HEK293 (cell line): Measurements from ENCODE around the gene BET1.

ENCODE experiments used
- CTCF ChIA-PET: fragments of 350-600 bp; formaldehyde crosslinking; extraction: SDS; loops from one replicate; lab custom pipeline; 2021; ENCODE audit warnings: antibody characterized with exemption; lab: Yijun Ruan, JAX
- POLR2A ChIA-PET: fragments of 300-600 bp; formaldehyde crosslinking; extraction: SDS; loops from one replicate; lab custom pipeline; 2020; ENCODE audit warnings: antibody characterized with exemption, inconsistent platforms; lab: Yijun Ruan, JAX
- H3K27ac ChIP-seq: fragments of 200-500 bp; sonication (Bioruptor generic); 2 replicates; pipeline ENCODE4 v1.5.1; 2014; ENCODE audit warnings: low read depth, low read length, control low read depth, inconsistent platforms; ENCODE audit errors: extremely low read depth
- H3K36me3 ChIP-seq, 2 experiments: fragments of 200-500 bp in 1 of 2; sonication (Bioruptor generic) in 1 of 2; 1 replicate in 1 of 2; 2 replicates in 1 of 2; pipeline ENCODE4 v1.5.1; 2014 to 2017; ENCODE audit warnings: inconsistent platforms in 2 of 2, low read length in 2 of 2; ENCODE audit not compliant: control insufficient read depth in 2 of 2, insufficient read depth in 1 of 2
- H3K4me1 ChIP-seq: fragments of 200-500 bp; sonication (Bioruptor generic); 2 replicates; pipeline ENCODE4 v1.5.1; 2014; ENCODE audit warnings: mild to moderate bottlenecking, low read length, inconsistent platforms; ENCODE audit not compliant: control insufficient read depth, insufficient read depth
- H3K4me3 ChIP-seq: 2 replicates; pipeline ENCODE4 v1.5.1; 2011; ENCODE audit warnings: low read depth, mild to moderate bottlenecking, control low read depth, low read length, moderate library complexity
- H3K9me3 ChIP-seq: fragments of 200-500 bp; sonication (Bioruptor generic); 2 replicates; pipeline ENCODE4 v1.5.1; 2014; ENCODE audit warnings: low read depth, low read length, inconsistent platforms; ENCODE audit not compliant: control insufficient read depth, insufficient read depth
- GLI4 ChIP-seq: fragments of 450-650 bp; formaldehyde crosslinking; IDR thresholded peaks from 2 replicates; pipeline ENCODE4 v1.5.1; 2016; ENCODE audit warnings: missing biosample characterization, missing genetic modification characterization
- HOXC10 ChIP-seq: sonication (generic); formaldehyde crosslinking; IDR thresholded peaks from 2 replicates; pipeline ENCODE4 v1.8.1; 2023; ENCODE audit warnings: mild to moderate bottlenecking, missing genetic modification reagents
- KLF9 ChIP-seq: fragments of 450-650 bp; formaldehyde crosslinking; IDR thresholded peaks from 2 replicates; pipeline ENCODE4 v1.5.1; 2016; ENCODE audit warnings: missing biosample characterization, missing genetic modification characterization, low read depth
- PBX3 ChIP-seq: sonication (generic); formaldehyde crosslinking; IDR thresholded peaks from 2 replicates; pipeline ENCODE4 v1.8.1; 2022; ENCODE audit warnings: mild to moderate bottlenecking, moderate library complexity, missing genetic modification reagents
- PRDM1 ChIP-seq: fragments of 450-650 bp; formaldehyde crosslinking; IDR thresholded peaks from 2 replicates; pipeline ENCODE4; 2016; ENCODE audit warnings: missing biosample characterization, missing genetic modification characterization
- RBAK ChIP-seq: fragments of 450-650 bp; formaldehyde crosslinking; IDR thresholded peaks from 2 replicates; pipeline ENCODE4 v1.5.1; 2016; ENCODE audit warnings: missing biosample characterization, missing genetic modification characterization
- REPIN1 ChIP-seq: fragments of 450-650 bp; formaldehyde crosslinking; IDR thresholded peaks from 2 replicates; pipeline ENCODE4 v1.5.1; 2017; ENCODE audit warnings: missing biosample characterization, missing genetic modification characterization, low read depth
- SCRT2 ChIP-seq: fragments of 450-650 bp; formaldehyde crosslinking; IDR thresholded peaks from 2 replicates; pipeline ENCODE4 v1.5.1; 2016; ENCODE audit warnings: missing biosample characterization, missing genetic modification characterization
- SP3 ChIP-seq: fragments of 450-650 bp; formaldehyde crosslinking; IDR thresholded peaks from 2 replicates; pipeline ENCODE4 v1.5.1; 2016; ENCODE audit warnings: missing biosample characterization, missing genetic modification characterization
- ZFP69B ChIP-seq: fragments of 450-650 bp; formaldehyde crosslinking; IDR thresholded peaks from 2 replicates; pipeline ENCODE4 v1.5.1; 2016; ENCODE audit warnings: missing biosample characterization, missing genetic modification characterization
- ZNF155 ChIP-seq: fragments of 450-650 bp; formaldehyde crosslinking; IDR thresholded peaks from 2 replicates; pipeline ENCODE4 v1.5.1; 2016; ENCODE audit warnings: missing biosample characterization, missing genetic modification characterization
- ZNF184 ChIP-seq: fragments of 450-650 bp; IDR thresholded peaks from 2 replicates; pipeline ENCODE4 v1.5.1; 2018; ENCODE audit warnings: missing biosample characterization, mild to moderate bottlenecking, missing genetic modification characterization
- ZNF274 ChIP-seq, 2 experiments: fragments of 200-500 bp in 1 of 2; fragments of 450-650 bp in 1 of 2; sonication (Bioruptor generic) in 1 of 2; formaldehyde crosslinking in 1 of 2; IDR thresholded peaks; 2 replicates each; pipeline versions ENCODE4 v1.5.1 to v1.6.1; 2014 to 2016; ENCODE audit warnings: borderline replicate concordance in 1 of 2, inconsistent platforms in 1 of 2, low read length in 1 of 2, missing biosample characterization in 1 of 2, missing genetic modification characterization in 1 of 2
- ZNF311 ChIP-seq: fragments of 450-650 bp; formaldehyde crosslinking; IDR thresholded peaks from 2 replicates; pipeline ENCODE4 v1.5.1; 2017; ENCODE audit warnings: missing biosample characterization, missing genetic modification characterization, borderline replicate concordance
- ZNF596 ChIP-seq: fragments of 450-650 bp; IDR thresholded peaks from 2 replicates; pipeline ENCODE4 v1.5.0; 2018; ENCODE audit warnings: missing biosample characterization, mild to moderate bottlenecking, missing genetic modification characterization, moderate library complexity
- ZNF654 ChIP-seq: fragments of 450-650 bp; formaldehyde crosslinking; IDR thresholded peaks from 2 replicates; pipeline ENCODE4 v1.5.1; 2016; ENCODE audit warnings: low read depth, missing biosample characterization, missing genetic modification characterization
- ZNF677 ChIP-seq: fragments of 450-650 bp; IDR thresholded peaks from 2 replicates; pipeline ENCODE4 v1.5.0; 2018; ENCODE audit warnings: missing biosample characterization, mild to moderate bottlenecking, missing genetic modification characterization, moderate library complexity
- ZNF777 ChIP-seq: fragments of 450-650 bp; formaldehyde crosslinking; IDR thresholded peaks from 2 replicates; pipeline ENCODE4 v1.5.1; 2017; ENCODE audit warnings: missing biosample characterization, missing genetic modification characterization, borderline replicate concordance
- ZNF830 ChIP-seq: fragments of 450-650 bp; IDR thresholded peaks from 2 replicates; pipeline ENCODE4 v1.5.0; 2018; ENCODE audit warnings: missing biosample characterization, missing genetic modification characterization, low read depth, mild to moderate bottlenecking, moderate library complexity
- ZSCAN4 ChIP-seq: fragments of 450-650 bp; formaldehyde crosslinking; IDR thresholded peaks from 2 replicates; pipeline ENCODE4 v1.5.1; 2017; ENCODE audit warnings: missing biosample characterization, missing genetic modification characterization
- TF ChIP-seq, protein P1 (sequence below): fragments of 450-650 bp; formaldehyde crosslinking; IDR thresholded peaks from 2 replicates; pipeline ENCODE4 v1.5.1; 2016; ENCODE audit warnings: missing biosample characterization, missing genetic modification characterization
- TF ChIP-seq, protein P2 (sequence below): fragments of 450-650 bp; IDR thresholded peaks from 2 replicates; pipeline ENCODE4 v1.5.1; 2018; ENCODE audit warnings: missing biosample characterization, mild to moderate bottlenecking, missing genetic modification characterization
- TF ChIP-seq, protein P3 (sequence below): fragments of 450-650 bp; formaldehyde crosslinking; IDR thresholded peaks from 2 replicates; pipeline ENCODE4 v1.5.1; 2016; ENCODE audit warnings: missing biosample characterization, missing genetic modification characterization
- TF ChIP-seq, protein P4 (sequence below): fragments of 450-650 bp; formaldehyde crosslinking; IDR thresholded peaks from 2 replicates; pipeline ENCODE4 v1.5.1; 2016; ENCODE audit warnings: missing biosample characterization, missing genetic modification characterization

BET1 gene

GRCh38 chr7:93960986-93961385 lies 43.2 kb downstream of the BET1 start:
- Histone ChIP-seq H3K27ac (no peak overlapping the region), H3K9me3 (no peaks in the 10 kb centered on the region), H3K4me3 (no peak overlapping the region), H3K4me1 (no peaks in the 10 kb centered on the region), H3K36me3 (no peaks in the 10 kb centered on the region)
- TF ChIP-seq, protein P1, sequence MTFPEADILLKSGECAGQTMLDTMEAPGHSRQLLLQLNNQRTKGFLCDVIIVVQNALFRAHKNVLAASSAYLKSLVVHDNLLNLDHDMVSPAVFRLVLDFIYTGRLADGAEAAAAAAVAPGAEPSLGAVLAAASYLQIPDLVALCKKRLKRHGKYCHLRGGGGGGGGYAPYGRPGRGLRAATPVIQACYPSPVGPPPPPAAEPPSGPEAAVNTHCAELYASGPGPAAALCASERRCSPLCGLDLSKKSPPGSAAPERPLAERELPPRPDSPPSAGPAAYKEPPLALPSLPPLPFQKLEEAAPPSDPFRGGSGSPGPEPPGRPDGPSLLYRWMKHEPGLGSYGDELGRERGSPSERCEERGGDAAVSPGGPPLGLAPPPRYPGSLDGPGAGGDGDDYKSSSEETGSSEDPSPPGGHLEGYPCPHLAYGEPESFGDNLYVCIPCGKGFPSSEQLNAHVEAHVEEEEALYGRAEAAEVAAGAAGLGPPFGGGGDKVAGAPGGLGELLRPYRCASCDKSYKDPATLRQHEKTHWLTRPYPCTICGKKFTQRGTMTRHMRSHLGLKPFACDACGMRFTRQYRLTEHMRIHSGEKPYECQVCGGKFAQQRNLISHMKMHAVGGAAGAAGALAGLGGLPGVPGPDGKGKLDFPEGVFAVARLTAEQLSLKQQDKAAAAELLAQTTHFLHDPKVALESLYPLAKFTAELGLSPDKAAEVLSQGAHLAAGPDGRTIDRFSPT (tag by site-specific recombination): no peak
- TF ChIP-seq SCRT2 (tag by site-specific recombination): no peak
- TF ChIP-seq RBAK (tag by site-specific recombination): no peak
- TF ChIP-seq, protein P2, sequence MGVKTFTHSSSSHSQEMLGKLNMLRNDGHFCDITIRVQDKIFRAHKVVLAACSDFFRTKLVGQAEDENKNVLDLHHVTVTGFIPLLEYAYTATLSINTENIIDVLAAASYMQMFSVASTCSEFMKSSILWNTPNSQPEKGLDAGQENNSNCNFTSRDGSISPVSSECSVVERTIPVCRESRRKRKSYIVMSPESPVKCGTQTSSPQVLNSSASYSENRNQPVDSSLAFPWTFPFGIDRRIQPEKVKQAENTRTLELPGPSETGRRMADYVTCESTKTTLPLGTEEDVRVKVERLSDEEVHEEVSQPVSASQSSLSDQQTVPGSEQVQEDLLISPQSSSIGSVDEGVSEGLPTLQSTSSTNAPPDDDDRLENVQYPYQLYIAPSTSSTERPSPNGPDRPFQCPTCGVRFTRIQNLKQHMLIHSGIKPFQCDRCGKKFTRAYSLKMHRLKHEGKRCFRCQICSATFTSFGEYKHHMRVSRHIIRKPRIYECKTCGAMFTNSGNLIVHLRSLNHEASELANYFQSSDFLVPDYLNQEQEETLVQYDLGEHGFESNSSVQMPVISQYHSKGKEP: no peak
- TF ChIP-seq ZNF311 (tag by site-specific recombination): no peak
- TF ChIP-seq GLI4 (tag by site-specific recombination): no peak
- no peak for TF ChIP-seq ZSCAN4
- no peak for TF ChIP-seq ZNF654 (tag by site-specific recombination)
- no peak for TF ChIP-seq ZNF274 (IDR thresholded peaks at IDR 0.05; ENCODE audit: low read length)
- no peak for TF ChIP-seq ZNF274 (tag by site-specific recombination; IDR thresholded peaks at IDR 0.05; ENCODE audit: borderline replicate concordance)
- no peak for TF ChIP-seq PRDM1 (tag by site-specific recombination)
- TF ChIP-seq, protein P3, sequence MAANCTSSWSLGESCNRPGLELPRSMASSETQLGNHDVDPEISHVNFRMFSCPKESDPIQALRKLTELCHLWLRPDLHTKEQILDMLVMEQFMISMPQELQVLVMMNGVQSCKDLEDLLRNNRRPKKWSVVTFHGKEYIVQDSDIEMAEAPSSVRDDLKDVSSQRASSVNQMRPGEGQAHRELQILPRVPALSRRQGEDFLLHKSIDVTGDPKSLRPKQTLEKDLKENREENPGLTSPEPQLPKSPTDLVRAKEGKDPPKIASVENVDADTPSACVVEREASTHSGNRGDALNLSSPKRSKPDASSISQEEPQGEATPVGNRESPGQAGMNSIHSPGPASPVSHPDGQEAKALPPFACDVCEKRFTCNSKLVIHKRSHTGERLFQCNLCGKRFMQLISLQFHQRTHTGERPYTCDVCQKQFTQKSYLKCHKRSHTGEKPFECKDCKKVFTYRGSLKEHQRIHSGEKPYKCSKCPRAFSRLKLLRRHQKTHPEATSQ (tag by site-specific recombination): no peak
- no peak for TF ChIP-seq ZFP69B (tag by site-specific recombination)
- TF ChIP-seq ZNF184: no peak
- TF ChIP-seq SP3 (tag by site-specific recombination): no peak
- no peak for TF ChIP-seq ZNF596 (tag by site-specific recombination)
- TF ChIP-seq ZNF830 (tag by site-specific recombination): no peak
- POLR2A ChIA-PET: no interaction called here
- CTCF ChIA-PET: interaction anchor here (1.0 kb wide), 1 partner anchor 62 kb away, joined by 3 read pairs; no protein-coding TSS in a partner anchor

DNA sequence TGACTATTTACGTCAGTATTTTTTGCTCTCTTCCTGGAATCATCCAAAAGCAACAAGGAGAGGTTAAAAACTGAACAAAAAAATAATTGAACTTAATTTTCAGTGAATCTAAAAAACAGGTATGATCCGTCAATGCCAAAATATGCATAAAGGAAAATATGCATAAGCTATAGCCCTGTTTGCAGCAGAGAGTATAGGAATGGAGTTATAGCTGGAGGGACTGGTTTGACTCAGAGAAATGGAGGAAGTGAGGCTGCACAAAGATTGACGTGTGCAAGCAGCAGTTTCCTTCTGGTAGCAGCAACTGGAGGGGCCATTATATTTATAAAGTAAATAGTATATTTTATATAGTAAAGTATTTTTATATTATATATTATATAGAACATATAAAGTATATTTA lies 45.5 kb downstream of the BET1 start:
- ChIA-PET CTCF (no interaction called here), POLR2A (no interaction called here)
- Histone ChIP-seq H3K27ac (no peak overlapping the region), H3K4me3 (no peak overlapping the region), H3K36me3 (no peaks in the 10 kb centered on the region), H3K9me3 (no peaks in the 10 kb centered on the region), H3K4me1 (no peaks in the 10 kb centered on the region)
- TF ChIP-seq ZNF777 (tag by site-specific recombination) (no peak), ZNF677 (tag by site-specific recombination) (no peak), PBX3 (no peak), ZNF155 (tag by site-specific recombination) (no peak), HOXC10 (CRISPR knock-in tag) (no peak), KLF9 (no peak), REPIN1 (tag by site-specific recombination) (no peak)
- TF ChIP-seq, protein P1 (tag by site-specific recombination): no peak
- TF ChIP-seq, protein P4, sequence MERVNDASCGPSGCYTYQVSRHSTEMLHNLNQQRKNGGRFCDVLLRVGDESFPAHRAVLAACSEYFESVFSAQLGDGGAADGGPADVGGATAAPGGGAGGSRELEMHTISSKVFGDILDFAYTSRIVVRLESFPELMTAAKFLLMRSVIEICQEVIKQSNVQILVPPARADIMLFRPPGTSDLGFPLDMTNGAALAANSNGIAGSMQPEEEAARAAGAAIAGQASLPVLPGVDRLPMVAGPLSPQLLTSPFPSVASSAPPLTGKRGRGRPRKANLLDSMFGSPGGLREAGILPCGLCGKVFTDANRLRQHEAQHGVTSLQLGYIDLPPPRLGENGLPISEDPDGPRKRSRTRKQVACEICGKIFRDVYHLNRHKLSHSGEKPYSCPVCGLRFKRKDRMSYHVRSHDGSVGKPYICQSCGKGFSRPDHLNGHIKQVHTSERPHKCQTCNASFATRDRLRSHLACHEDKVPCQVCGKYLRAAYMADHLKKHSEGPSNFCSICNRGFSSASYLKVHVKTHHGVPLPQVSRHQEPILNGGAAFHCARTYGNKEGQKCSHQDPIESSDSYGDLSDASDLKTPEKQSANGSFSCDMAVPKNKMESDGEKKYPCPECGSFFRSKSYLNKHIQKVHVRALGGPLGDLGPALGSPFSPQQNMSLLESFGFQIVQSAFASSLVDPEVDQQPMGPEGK (tag by site-specific recombination): no peak
